Body of pancreas (tissue), 4 donors: ENCODE measurements around the gene XRRA1. TPM values are rescaled to one million over a fixed set of nuclear protein-coding genes. Genes with fewer than 3 reads are reported as not detected.
"Not testable (repeated sequence)": the region's sequence is repeated elsewhere in the genome, so short reads cannot be mapped to it uniquely, and the experiment has no call there.

Experiments used
- ATAC-seq: fragments of 150-250 bp; one replicate; pipeline ENCODE4 v1.9.1; 2016
- DNase-seq, 4 donors: peaks; one replicate each; pipeline ENCODE4 v3.0.0-alpha.2; 2019
- H3K27ac ChIP-seq, 4 donors: fragments of 200-600 bp; sonication (generic); 1 replicate in 3 of 4; 2 replicates in 1 of 4; pipeline versions ENCODE4 v1.5.1 to v1.6.1; 2016 to 2019; ENCODE audit warnings: mild to moderate bottlenecking in 1 of 4, mixed read lengths in 1 of 4, moderate library complexity in 1 of 4
- H3K27me3 ChIP-seq, 2 donors: fragments of 200-600 bp; sonication (generic); one replicate each; pipeline ENCODE4 v1.6.0; 2016; ENCODE audit warnings: mild to moderate bottlenecking in 1 of 2
- H3K36me3 ChIP-seq, 2 donors: fragments of 200-600 bp; sonication (generic); replicated peaks in 1 of 2; 2 replicates each; pipeline ENCODE4 v1.5.1; 2016; ENCODE audit warnings: low read depth in 2 of 2; ENCODE audit not compliant: insufficient read depth in 1 of 2
- H3K4me1 ChIP-seq: fragments of 200-600 bp; sonication (generic); one replicate; pipeline ENCODE4 v1.6.0; 2016
- H3K4me3 ChIP-seq, 2 donors: fragments of 200-600 bp; sonication (generic); 1 replicate in 1 of 2; 2 replicates in 1 of 2; pipeline ENCODE4 v1.5.1; 2016 to 2019
- H3K9me3 ChIP-seq, 3 donors: fragments of 200-600 bp; sonication (generic); 1 replicate in 2 of 3; 2 replicates in 1 of 3; pipeline ENCODE4 v1.5.1; 2016
- POLR2A ChIP-seq, 3 donors: fragments of 450-650 bp; IDR thresholded peaks; one replicate each; pipeline ENCODE4 v1.6.1; 2016; ENCODE audit warnings: antibody characterized with exemption in 3 of 3, mild to moderate bottlenecking in 2 of 3
- WGBS, 2 donors: methylation state at CpG; one replicate each; pipeline ENCODE4 v1.1.5; 2017; 5-methylcytosine and 5-hydroxymethylcytosine counted together
- intact Hi-C: fragments of 100-400 bp; cut with DNase I; formaldehyde crosslinking; loops from one replicate; pipeline ENCODE4 v1.15.1; 2023
- total RNA-seq, 2 donors: library from RNA; depleted of rRNA; stranded (reverse); fragments of >200 nt; gene quantifications; one replicate each; pipeline ENCODE4 v1.1.0, GENCODE V29; 2016
- TF ChIP-seq, protein P1 (sequence below), 7 experiments: fragments of 450-650 bp in 4 of 7; fragments of 200-600 bp in 3 of 7; sonication (generic) in 3 of 7; IDR thresholded peaks; one replicate each; pipeline ENCODE4 v1.5.1; 2016 to 2019; ENCODE audit warnings: antibody characterized with exemption in 7 of 7

Gene XRRA1
- total RNA-seq, 2 donors from 2014 or later: 15.6 to 35.3 TPM

DNA sequence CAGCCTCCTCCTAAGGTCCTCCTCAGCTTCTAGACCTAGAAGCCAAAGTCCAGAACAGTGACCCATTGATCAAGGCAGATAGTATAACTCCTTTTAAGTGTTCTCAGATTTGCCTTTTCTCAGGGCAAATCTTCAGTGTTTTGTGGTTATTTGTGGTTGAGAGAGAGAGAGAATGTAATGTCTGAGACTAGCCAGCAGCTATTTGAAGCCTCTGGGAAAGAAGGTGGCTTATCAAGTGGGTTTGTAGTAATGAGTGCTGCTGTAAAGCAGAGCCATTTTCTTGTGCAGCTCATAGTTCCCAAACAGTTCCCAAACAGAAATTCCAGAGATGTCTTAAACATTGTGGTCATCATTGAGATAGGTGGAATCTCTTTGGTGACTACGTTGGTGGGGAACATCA, 110.7 kb downstream of the XRRA1 start:
- Histone ChIP-seq H3K36me3 (peaks cover 12 to 20% of the 10 kb centered on the region in 2 donors), H3K27ac (no peak overlapping the region), H3K27me3 (no peaks in the 10 kb centered on the region), H3K4me3 (no peak overlapping the region), H3K9me3 (no peaks in the 10 kb centered on the region), H3K4me1 (no peaks in the 10 kb centered on the region)
- no peak for TF ChIP-seq POLR2A (IDR thresholded peaks at IDR 0.05)
- TF ChIP-seq, protein P1, sequence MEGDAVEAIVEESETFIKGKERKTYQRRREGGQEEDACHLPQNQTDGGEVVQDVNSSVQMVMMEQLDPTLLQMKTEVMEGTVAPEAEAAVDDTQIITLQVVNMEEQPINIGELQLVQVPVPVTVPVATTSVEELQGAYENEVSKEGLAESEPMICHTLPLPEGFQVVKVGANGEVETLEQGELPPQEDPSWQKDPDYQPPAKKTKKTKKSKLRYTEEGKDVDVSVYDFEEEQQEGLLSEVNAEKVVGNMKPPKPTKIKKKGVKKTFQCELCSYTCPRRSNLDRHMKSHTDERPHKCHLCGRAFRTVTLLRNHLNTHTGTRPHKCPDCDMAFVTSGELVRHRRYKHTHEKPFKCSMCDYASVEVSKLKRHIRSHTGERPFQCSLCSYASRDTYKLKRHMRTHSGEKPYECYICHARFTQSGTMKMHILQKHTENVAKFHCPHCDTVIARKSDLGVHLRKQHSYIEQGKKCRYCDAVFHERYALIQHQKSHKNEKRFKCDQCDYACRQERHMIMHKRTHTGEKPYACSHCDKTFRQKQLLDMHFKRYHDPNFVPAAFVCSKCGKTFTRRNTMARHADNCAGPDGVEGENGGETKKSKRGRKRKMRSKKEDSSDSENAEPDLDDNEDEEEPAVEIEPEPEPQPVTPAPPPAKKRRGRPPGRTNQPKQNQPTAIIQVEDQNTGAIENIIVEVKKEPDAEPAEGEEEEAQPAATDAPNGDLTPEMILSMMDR (IDR thresholded peaks at IDR 0.05): no peak
- intact Hi-C loops: no loop called here
- WGBS, 2 donors: 100% methylated on average over 1 of the region's 1 CpG
- DNase-seq (no peak), ATAC-seq (no peak)

- WGBS, 2 donors: 73 to 100% methylated on average over 1 of the region's 1 CpG
- no peak for DNase-seq
- intact Hi-C loops: no loop called here
These were observed 111.7 kb downstream of the XRRA1 start for GRCh38 chr11:74837191-74837590.

GRCh38 chr11:74826901-74827300, 122.0 kb downstream of the XRRA1 start:
- peaks cover 0 to 10% (median 0%) of the 10 kb centered on the region in 3 donors for H3K9me3 ChIP-seq
- H3K4me1 ChIP-seq: peaks cover 7% of the 10 kb centered on the region
- H3K27me3 ChIP-seq: no peaks in the 10 kb centered on the region
- peaks cover 0 to 6% of the 10 kb centered on the region in 2 donors for H3K36me3 ChIP-seq
- no peak overlapping the region for H3K27ac ChIP-seq
- no peak for DNase-seq
- WGBS, 2 donors: 95 to 100% methylated on average over 4 of the region's 4 CpGs
- ATAC-seq: no peak
- TF ChIP-seq POLR2A (IDR thresholded peaks at IDR 0.05): no peak
- TF ChIP-seq, protein P1 (IDR thresholded peaks at IDR 0.05): no peak
- intact Hi-C loops: no loop called here
- no peak overlapping the region for H3K4me3 ChIP-seq

More at GRCh38 chr11:74837191-74837590, 111.7 kb downstream of the XRRA1 start:
- H3K4me3 ChIP-seq: no peak overlapping the region
- H3K36me3 ChIP-seq: peaks cover 12 to 17% of the 10 kb centered on the region in 2 donors
- no peaks in the 10 kb centered on the region for H3K4me1 ChIP-seq
- no peaks in the 10 kb centered on the region for H3K9me3 ChIP-seq
- TF ChIP-seq POLR2A (IDR thresholded peaks at IDR 0.05): no peak
- TF ChIP-seq, protein P1 (IDR thresholded peaks at IDR 0.05): no peak
- no peak for ATAC-seq
- no peaks in the 10 kb centered on the region for H3K27me3 ChIP-seq
- no peak overlapping the region for H3K27ac ChIP-seq

- intact Hi-C loops, H3K27me3 ChIP-seq, DNase-seq, H3K27ac ChIP-seq, H3K4me1 ChIP-seq, ATAC-seq, H3K9me3 ChIP-seq, H3K36me3 ChIP-seq, H3K4me3 ChIP-seq: not testable (repeated sequence)
- 96 to 100% methylated on average over 2 of the region's 2 CpGs for WGBS, 2 donors
These were observed 123.3 kb downstream of the XRRA1 start for GRCh38 chr11:74825596-74825995.

DNA sequence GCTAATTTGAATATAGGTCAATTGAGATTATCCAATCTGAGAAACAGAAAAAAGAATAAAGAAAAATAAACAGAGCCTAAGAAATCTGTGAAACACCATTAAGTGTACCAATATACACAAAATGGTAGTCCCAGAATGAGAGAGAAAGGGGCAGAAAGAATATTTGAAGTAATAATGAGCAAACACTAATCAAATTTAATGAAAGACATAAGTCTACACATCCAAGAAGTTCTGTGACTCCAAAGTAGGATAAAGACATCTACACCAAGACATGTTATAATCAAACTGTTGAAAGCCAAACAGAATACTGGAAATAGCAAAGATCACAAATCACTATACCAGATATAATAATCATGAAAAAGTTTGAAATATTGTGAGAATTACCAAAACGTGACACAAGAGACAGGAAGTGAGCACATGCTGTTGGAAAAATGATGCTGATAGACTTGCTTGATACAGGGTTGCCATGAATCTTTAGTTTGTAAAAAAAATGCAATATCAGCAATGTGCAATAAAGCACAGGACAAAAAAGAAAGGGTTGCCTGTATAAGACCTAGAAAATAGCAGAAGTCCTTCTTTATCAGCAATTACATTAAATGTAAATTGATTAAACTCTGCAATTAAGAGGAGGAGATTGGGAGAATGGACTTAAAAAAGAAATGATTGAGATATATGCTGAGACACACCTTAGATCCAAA, 124.5 kb downstream of the XRRA1 start:
- ATAC-seq (no peak), DNase-seq (no peak)
- H3K4me3 ChIP-seq: no peak overlapping the region
- no peak for TF ChIP-seq POLR2A (IDR thresholded peaks at IDR 0.05)
- TF ChIP-seq, protein P1 (IDR thresholded peaks at IDR 0.05): no peak
- H3K27ac ChIP-seq: no peak overlapping the region
- 91 to 97% methylated on average over 1 of the region's 1 CpG for WGBS, 2 donors
- intact Hi-C loops: no loop called here
- peaks cover under 1 to 6% of the 10 kb centered on the region in 2 donors for H3K36me3 ChIP-seq
- H3K9me3 ChIP-seq: peaks cover 0 to 10% (median 0%) of the 10 kb centered on the region in 3 donors
- peaks cover 9% of the 10 kb centered on the region for H3K4me1 ChIP-seq
- H3K27me3 ChIP-seq: no peaks in the 10 kb centered on the region
